Measurements from ENCODE around the gene HERC3.

DNA sequence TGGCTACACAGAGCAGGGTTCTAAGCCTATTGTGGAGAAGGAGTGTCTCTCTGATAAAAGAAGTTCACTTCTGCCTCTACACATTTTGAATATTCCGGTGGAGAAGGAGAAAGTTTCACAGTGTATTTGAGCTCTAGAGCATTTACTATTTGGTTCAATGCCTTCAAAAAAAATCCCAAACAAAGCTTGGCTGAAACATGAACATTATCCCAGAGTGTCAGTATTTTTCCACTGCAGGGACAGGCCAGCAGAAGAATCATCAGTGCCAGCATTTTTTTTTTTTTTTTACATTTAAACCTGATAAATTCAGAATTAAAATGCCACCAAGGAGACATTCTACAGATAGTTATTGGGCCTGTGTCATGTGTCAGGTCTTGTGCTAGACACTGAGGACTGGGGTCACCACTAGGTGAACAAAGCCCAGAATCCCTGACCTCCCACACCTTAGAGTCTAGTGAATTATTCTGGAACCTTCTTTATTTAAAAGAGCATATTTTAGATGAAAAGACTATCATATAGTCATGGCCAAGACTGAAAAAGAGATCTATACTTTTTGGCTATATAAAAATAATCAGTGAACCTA is 153.4 kb downstream of the HERC3 start:
- TF ChIP-seq, protein P1, sequence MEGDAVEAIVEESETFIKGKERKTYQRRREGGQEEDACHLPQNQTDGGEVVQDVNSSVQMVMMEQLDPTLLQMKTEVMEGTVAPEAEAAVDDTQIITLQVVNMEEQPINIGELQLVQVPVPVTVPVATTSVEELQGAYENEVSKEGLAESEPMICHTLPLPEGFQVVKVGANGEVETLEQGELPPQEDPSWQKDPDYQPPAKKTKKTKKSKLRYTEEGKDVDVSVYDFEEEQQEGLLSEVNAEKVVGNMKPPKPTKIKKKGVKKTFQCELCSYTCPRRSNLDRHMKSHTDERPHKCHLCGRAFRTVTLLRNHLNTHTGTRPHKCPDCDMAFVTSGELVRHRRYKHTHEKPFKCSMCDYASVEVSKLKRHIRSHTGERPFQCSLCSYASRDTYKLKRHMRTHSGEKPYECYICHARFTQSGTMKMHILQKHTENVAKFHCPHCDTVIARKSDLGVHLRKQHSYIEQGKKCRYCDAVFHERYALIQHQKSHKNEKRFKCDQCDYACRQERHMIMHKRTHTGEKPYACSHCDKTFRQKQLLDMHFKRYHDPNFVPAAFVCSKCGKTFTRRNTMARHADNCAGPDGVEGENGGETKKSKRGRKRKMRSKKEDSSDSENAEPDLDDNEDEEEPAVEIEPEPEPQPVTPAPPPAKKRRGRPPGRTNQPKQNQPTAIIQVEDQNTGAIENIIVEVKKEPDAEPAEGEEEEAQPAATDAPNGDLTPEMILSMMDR (IDR thresholded peaks at IDR 0.05): no peak
- no peak for TF ChIP-seq EZH2 (IDR thresholded peaks at IDR 0.05; ENCODE audit: borderline replicate concordance, insufficient read depth, low read depth, low read length, poor library complexity, severe bottlenecking)
